Common myeloid progenitor, CD34-positive (primary cell): Measurements from ENCODE around the gene NR4A2.

Source experiments
- CTCF ChIA-PET: fragments of 350-600 bp; sonication (Branson Sonifier 250); formaldehyde crosslinking; loops from one replicate; lab custom pipeline; 2021; ENCODE audit warnings: antibody characterized with exemption; lab: Charles Lee
- POLR2A ChIA-PET: fragments of 350-600 bp; sonication (Branson Sonifier 250); formaldehyde crosslinking; loops from one replicate; lab custom pipeline; 2021; ENCODE audit warnings: antibody characterized with exemption; lab: Charles Lee
- DNase-seq, 3 donors: peaks; one replicate each; pipeline versions ENCODE4 v3.0.0 to v3.0.0-alpha.2; 2013
- H3K27ac ChIP-seq, 2 experiments: 1 replicate in 1 of 2; 2 replicates in 1 of 2; pipeline ENCODE4 v1.7.0; 2013; ENCODE audit warnings: inconsistent platforms in 2 of 2, low read length in 2 of 2, mild to moderate bottlenecking in 2 of 2, low read depth in 1 of 2, moderate library complexity in 1 of 2; ENCODE audit not compliant: severe bottlenecking in 2 of 2, insufficient read depth in 1 of 2, poor library complexity in 1 of 2
- H3K27me3 ChIP-seq, 5 experiments: replicated peaks in 2 of 5; 1 replicate in 3 of 5; 2 replicates in 2 of 5; pipeline versions ENCODE4 v1.6.1 to v1.7.0; 2013; ENCODE audit warnings: low read length in 4 of 5, mild to moderate bottlenecking in 2 of 5, moderate library complexity in 2 of 5, inconsistent platforms in 1 of 5; ENCODE audit not compliant: insufficient read depth in 5 of 5, control insufficient read depth in 4 of 5
- H3K36me3 ChIP-seq, 4 experiments: 1 replicate in 2 of 4; 2 replicates in 2 of 4; pipeline versions ENCODE4 v1.6.1 to v1.7.0; 2013; ENCODE audit warnings: low read length in 3 of 4, control low read depth in 1 of 4, mild to moderate bottlenecking in 1 of 4; ENCODE audit not compliant: control insufficient read depth in 4 of 4, insufficient read depth in 4 of 4
- H3K4me1 ChIP-seq, 4 experiments: 1 replicate in 3 of 4; 2 replicates in 1 of 4; pipeline versions ENCODE4 v1.6.1 to v1.7.1; 2013; ENCODE audit warnings: low read length in 3 of 4, mild to moderate bottlenecking in 3 of 4, control low read depth in 1 of 4, inconsistent platforms in 1 of 4, moderate library complexity in 1 of 4; ENCODE audit not compliant: control insufficient read depth in 4 of 4, insufficient read depth in 4 of 4; ENCODE audit errors: control extremely low read depth in 1 of 4
- H3K4me3 ChIP-seq, 7 experiments: 1 replicate in 4 of 7; 2 replicates in 3 of 7; pipeline versions ENCODE4 v1.5.1 to v1.7.0; 2013; ENCODE audit warnings: mild to moderate bottlenecking in 7 of 7, low read length in 6 of 7, moderate library complexity in 6 of 7, inconsistent platforms in 2 of 7, low read depth in 2 of 7, control low read depth in 1 of 7; ENCODE audit not compliant: insufficient read depth in 4 of 7, control insufficient read depth in 1 of 7; ENCODE audit errors: extremely low read depth in 1 of 7
- H3K9me3 ChIP-seq, 5 experiments: 1 replicate in 4 of 5; 2 replicates in 1 of 5; pipeline versions ENCODE4 v1.6.1 to v1.7.1; 2013; ENCODE audit warnings: low read length in 4 of 5, mild to moderate bottlenecking in 2 of 5, inconsistent platforms in 1 of 5, low read depth in 1 of 5, moderate library complexity in 1 of 5; ENCODE audit not compliant: control insufficient read depth in 4 of 5, insufficient read depth in 2 of 5; ENCODE audit errors: control extremely low read depth in 1 of 5
- WGBS: methylation state at CpG from one replicate; pipeline ENCODE4 v1.1.5; 2013; ENCODE audit not compliant: insufficient coverage; 5-methylcytosine and 5-hydroxymethylcytosine counted together

NR4A2 gene

GRCh38 chr2:156321243-156321904 lies 11.1 kb downstream of the NR4A2 start:
- Histone ChIP-seq H3K4me1 (peaks cover 5 to 33% (median 24%) of the 10 kb centered on the region in 4 experiments), H3K4me3 (peak overlapping the region in 1 of 7 experiments; percentile 30), H3K9me3 (no peaks in the 10 kb centered on the region), H3K27ac (no peak overlapping the region), H3K36me3 (no peaks in the 10 kb centered on the region), H3K27me3 (peaks cover 51 to 97% (median 60%) of the 10 kb centered on the region in 5 experiments)
- CTCF ChIA-PET, result interaction anchor here (0.8 to 2.5 kb wide), 2 partner anchors 9 to 13 kb away, joined by 4 to 11 read pairs; no protein-coding TSS in a partner anchor
- WGBS, result 7% methylated on average over 13 of the region's 31 CpGs
- POLR2A ChIA-PET, result no interaction called here
- DNase-seq, result peak in 2 of 3 donors; percentile 61 to 67

DNA sequence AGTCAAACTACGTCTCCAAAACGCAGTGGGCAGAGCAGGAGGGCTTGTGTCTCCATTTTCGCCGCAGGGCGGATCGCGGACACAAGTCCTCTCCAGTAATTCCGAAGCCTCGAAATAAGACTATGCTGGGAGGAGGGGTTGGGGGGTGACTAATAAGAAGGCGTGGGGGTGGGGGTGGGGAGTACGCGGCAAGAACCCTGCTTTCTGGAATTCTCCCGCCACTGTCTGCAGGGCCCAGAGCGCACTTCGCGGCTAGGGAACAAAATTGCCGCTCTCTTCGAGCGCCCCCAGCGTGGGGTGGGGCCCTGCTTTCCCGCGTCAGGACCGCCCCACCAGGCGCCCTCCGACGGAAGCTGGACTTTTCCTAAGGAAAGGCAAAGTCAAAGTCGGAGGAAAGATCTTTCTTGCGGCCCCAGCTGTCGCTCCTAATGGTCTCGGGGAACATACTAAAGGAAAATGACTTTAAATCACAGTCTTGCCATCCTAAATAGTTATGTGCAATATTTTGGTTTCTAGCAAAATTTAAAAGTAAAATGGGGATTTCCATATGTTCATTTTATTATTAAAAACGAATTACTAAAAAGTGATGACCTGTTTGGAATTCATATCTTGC lies 11.9 kb downstream of the NR4A2 start:
- no peaks in the 10 kb centered on the region for H3K9me3 ChIP-seq
- peak in 2 of 3 donors; percentile 50 to 65 for DNase-seq
- no peak overlapping the region for H3K27ac ChIP-seq
- CTCF ChIA-PET, result interaction anchor here (0.8 to 2.5 kb wide), 2 partner anchors 9 to 14 kb away, joined by 4 to 11 read pairs; no protein-coding TSS in a partner anchor
- peak overlapping the region in 3 of 7 experiments; percentile 7 to 40 (median 38) for H3K4me3 ChIP-seq
- no peaks in the 10 kb centered on the region for H3K36me3 ChIP-seq
- WGBS, result under 1% methylated on average over 19 of the region's 31 CpGs
- H3K4me1 ChIP-seq, result peaks cover 5 to 33% (median 24%) of the 10 kb centered on the region in 4 experiments
- POLR2A ChIA-PET, result no interaction called here
- peaks cover 52 to 97% (median 56%) of the 10 kb centered on the region in 5 experiments for H3K27me3 ChIP-seq

DNA sequence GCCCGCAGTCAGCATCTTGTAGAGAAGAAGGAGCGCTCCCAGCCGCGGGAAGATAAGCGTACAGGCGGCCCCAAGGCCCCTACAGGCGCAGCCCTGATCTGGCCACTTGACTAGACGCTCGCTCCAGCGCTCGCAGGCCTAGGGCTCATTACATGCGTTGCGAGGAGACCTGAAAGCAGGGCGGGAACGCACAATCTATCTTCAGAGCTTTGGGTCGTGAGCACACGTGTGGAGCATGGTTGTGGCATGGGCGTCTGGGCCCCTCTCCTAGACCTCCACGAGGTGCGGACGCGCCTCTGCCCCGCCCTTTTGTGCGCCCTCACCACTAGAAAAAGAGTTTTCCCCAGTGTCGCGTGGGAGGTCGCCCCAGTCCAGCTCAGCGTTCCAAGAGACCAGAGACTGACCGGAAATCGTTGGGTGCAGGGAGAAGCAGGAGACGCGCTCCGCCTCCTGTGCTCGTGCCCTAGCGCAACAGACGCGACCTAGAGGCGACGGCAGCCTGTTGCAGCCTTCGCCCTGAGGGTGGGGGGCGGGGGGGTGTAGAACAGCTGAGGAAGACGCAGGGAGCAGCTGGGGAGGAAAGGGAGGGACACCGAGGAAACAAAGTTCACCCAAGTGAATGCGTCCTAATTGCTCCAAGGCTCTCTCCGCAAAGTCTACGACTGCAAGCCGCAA lies 12.6 kb downstream of the NR4A2 start:
- CTCF ChIA-PET, result interaction anchor here (0.8 to 2.5 kb wide), 3 partner anchors 13 to 76 kb away, joined by 3 to 11 read pairs (median 5); no protein-coding TSS in a partner anchor
- DNase-seq, result peak in 2 of 3 donors; percentile 52 to 65
- H3K36me3 ChIP-seq, result no peaks in the 10 kb centered on the region
- H3K9me3 ChIP-seq, result no peaks in the 10 kb centered on the region
- peaks cover 47 to 96% (median 53%) of the 10 kb centered on the region in 5 experiments for H3K27me3 ChIP-seq
- H3K4me1 ChIP-seq, result peaks cover 5 to 33% (median 24%) of the 10 kb centered on the region in 4 experiments
- H3K4me3 ChIP-seq, result peak overlapping the region in 4 of 7 experiments; percentile 8 to 46 (median 39)
- WGBS, result 6% methylated on average over 47 of the region's 47 CpGs
- no peak overlapping the region for H3K27ac ChIP-seq
- POLR2A ChIA-PET, result no interaction called here

GRCh38 chr2:156317631-156318030 lies 14.9 kb downstream of the NR4A2 start:
- ChIA-PET POLR2A (no interaction called here), CTCF (interaction anchor here (0.6 kb wide), 1 partner anchor 124 kb away, joined by 3 read pairs; no protein-coding TSS in a partner anchor)
- Histone ChIP-seq H3K4me3 (no peak overlapping the region), H3K4me1 (peaks cover 5 to 29% (median 21%) of the 10 kb centered on the region in 4 experiments), H3K36me3 (no peaks in the 10 kb centered on the region), H3K27me3 (peaks cover 38 to 84% (median 46%) of the 10 kb centered on the region in 5 experiments), H3K9me3 (no peaks in the 10 kb centered on the region), H3K27ac (no peak overlapping the region)
- no peak for DNase-seq
- 92% methylated on average over 1 of the region's 3 CpGs for WGBS

GRCh38 chr2:156311976-156312375 lies 20.5 kb downstream of the NR4A2 start:
- Histone ChIP-seq H3K4me1 (peaks cover 0 to 6% (median 4%) of the 10 kb centered on the region in 4 experiments), H3K27me3 (peaks cover 6 to 35% (median 16%) of the 10 kb centered on the region in 5 experiments), H3K36me3 (no peaks in the 10 kb centered on the region), H3K4me3 (no peak overlapping the region), H3K9me3 (no peaks in the 10 kb centered on the region), H3K27ac (no peak overlapping the region)
- no peak for DNase-seq
- 100% methylated on average over 1 of the region's 2 CpGs for WGBS
- ChIA-PET POLR2A (no interaction called here), CTCF (no interaction called here)

GRCh38 chr2:156310773-156311172 lies 21.7 kb downstream of the NR4A2 start:
- H3K27me3 ChIP-seq, result peaks cover 3 to 31% (median 10%) of the 10 kb centered on the region in 5 experiments
- CTCF ChIA-PET, result no interaction called here
- no peak for DNase-seq

More at GRCh38 chr2:156310773-156311172, 21.7 kb downstream of the NR4A2 start:
- no peak overlapping the region for H3K4me3 ChIP-seq
- H3K4me1 ChIP-seq, result peaks cover 0 to 6% (median 4%) of the 10 kb centered on the region in 4 experiments
- no peaks in the 10 kb centered on the region for H3K36me3 ChIP-seq
- POLR2A ChIA-PET, result no interaction called here
- H3K9me3 ChIP-seq, result no peaks in the 10 kb centered on the region
- no peak overlapping the region for H3K27ac ChIP-seq
